PC-3 (cell line): ENCODE measurements around the gene ACTMAP. TPM values are rescaled to one million over a fixed set of nuclear protein-coding genes. Genes with fewer than 3 reads are reported as not detected.

Source experiments
- ATAC-seq: fragments of 200-7000 bp; cut with Tn5 transposase; 2 replicates; pipeline ENCODE4 v1.9.1; 2020; ENCODE audit warnings: mild to moderate bottlenecking, moderate library complexity
- BruUV-seq: library from RNA; stranded (reverse); fragments of 400-500 nt; replicated peaks from 2 replicates; lab custom pipeline; 2021; lab: Mats Ljungman, UMichigan
- CTCF ChIA-PET: fragments of 300-600 bp; sonication (Branson Sonifier 250); formaldehyde crosslinking; loops from one replicate; lab custom pipeline; 2022; ENCODE audit warnings: antibody characterized with exemption; lab: Charles Lee
- POLR2A ChIA-PET: fragments of 300-600 bp; sonication (Branson Sonifier 250); formaldehyde crosslinking; loops from one replicate; lab custom pipeline; 2022; ENCODE audit warnings: antibody characterized with exemption; ENCODE audit not compliant: unreplicated experiment; lab: Charles Lee
- DNase-seq: peaks from one replicate; pipeline ENCODE4 v3.0.0-alpha.2; 2015
- H2AFZ ChIP-seq: fragments of 300-600 bp; sonication (generic); 2 replicates; pipeline ENCODE4 v1.6.0; 2016; ENCODE audit warnings: antibody characterized with exemption, low read length
- H3F3A ChIP-seq: fragments of 300-600 bp; sonication (generic); one replicate; pipeline ENCODE4 v1.6.0; 2017; ENCODE audit warnings: antibody characterized with exemption, low read length, control low read depth, mild to moderate bottlenecking; ENCODE audit not compliant: unreplicated experiment
- H3K27ac ChIP-seq: fragments of 300-600 bp; sonication (generic); 2 replicates; pipeline ENCODE4 v1.5.1; 2016; ENCODE audit warnings: mild to moderate bottlenecking, low read length
- H3K27me3 ChIP-seq: fragments of 300-600 bp; sonication (generic); 2 replicates; pipeline ENCODE4 v1.6.1; 2016; ENCODE audit warnings: low read length, mixed read lengths
- H3K36me3 ChIP-seq: fragments of 300-600 bp; sonication (generic); 2 replicates; pipeline ENCODE4 v1.6.1; 2016; ENCODE audit warnings: low read depth, mixed run types, low read length, mixed read lengths
- H3K4me1 ChIP-seq: fragments of 300-600 bp; sonication (generic); 2 replicates; pipeline ENCODE4 v1.5.1; 2016; ENCODE audit warnings: low read length; ENCODE audit not compliant: insufficient read depth
- H3K4me2 ChIP-seq: fragments of 300-600 bp; sonication (generic); 2 replicates; pipeline ENCODE4 v1.6.0; 2016; ENCODE audit warnings: low read length
- H3K4me3 ChIP-seq: fragments of 300-600 bp; sonication (generic); 2 replicates; pipeline ENCODE4 v1.5.1; 2016; ENCODE audit warnings: mild to moderate bottlenecking, low read length, mixed read lengths
- H3K79me2 ChIP-seq: fragments of 300-600 bp; sonication (generic); 2 replicates; pipeline ENCODE4 v1.6.1; 2017; ENCODE audit warnings: low read length, mixed read lengths
- H3K9ac ChIP-seq: fragments of 300-600 bp; sonication (generic); 2 replicates; pipeline ENCODE4 v1.6.0; 2016; ENCODE audit warnings: mild to moderate bottlenecking, low read length
- H3K9me2 ChIP-seq: fragments of 300-600 bp; sonication (generic); replicated peaks from 2 replicates; pipeline ENCODE4 v1.6.1; 2016; ENCODE audit warnings: mixed run types, low read length, mixed read lengths
- H3K9me3 ChIP-seq: fragments of 300-600 bp; sonication (generic); 2 replicates; pipeline ENCODE4 v1.6.1; 2016; ENCODE audit warnings: low read length, mixed read lengths
- H4K20me1 ChIP-seq: fragments of 300-600 bp; sonication (generic); 2 replicates; pipeline ENCODE4 v1.6.1; 2016; ENCODE audit warnings: low read length, mixed read lengths
- CTCF ChIP-seq: fragments of 300-600 bp; sonication (generic); conservative IDR thresholded peaks from 2 replicates; pipeline ENCODE4 v1.5.1; 2017; ENCODE audit warnings: antibody characterized with exemption, low read depth, mild to moderate bottlenecking, low read length
- EZH2 ChIP-seq: fragments of 300-600 bp; sonication (generic); IDR thresholded peaks from one replicate; pipeline ENCODE4 v1.6.1; 2017; ENCODE audit warnings: antibody characterized with exemption, mild to moderate bottlenecking, low read length; ENCODE audit not compliant: unreplicated experiment
- EZH2phosphoT487 ChIP-seq: fragments of 300-600 bp; sonication (generic); IDR thresholded peaks from 2 replicates; pipeline ENCODE4 v1.6.1; 2018; ENCODE audit warnings: mild to moderate bottlenecking, antibody characterized with exemption, low read length, borderline replicate concordance
- intact Hi-C: fragments of 100-400 bp; cut with micrococcal nuclease; formaldehyde crosslinking; loops from 2 replicates; pipeline ENCODE4 v1.9.0; 2023
- total RNA-seq: library from RNA; depleted of rRNA; stranded (reverse); fragments of >200 nt; gene quantifications from 2 replicates; pipeline ENCODE4 v1.2.3, GENCODE V29; 2014

Gene ACTMAP
- total RNA-seq, 1 experiment from 2014 or later: 0.40 TPM

GRCh38 chr19:40739871-40740703 is 10.2 kb downstream of the ACTMAP start:
- Histone ChIP-seq H3K36me3 (peaks cover 9% of the 10 kb centered on the region), H2AFZ (no peak overlapping the region), H3K4me1 (no peaks in the 10 kb centered on the region), H3K4me3 (no peak overlapping the region), H3F3A (no peaks in the 10 kb centered on the region), H3K9me2 (no peaks in the 10 kb centered on the region), H3K9ac (no peak overlapping the region), H3K27ac (no peak overlapping the region), H3K79me2 (no peaks in the 10 kb centered on the region), H3K9me3 (no peaks in the 10 kb centered on the region), H3K27me3 (no peaks in the 10 kb centered on the region), H4K20me1 (no peaks in the 10 kb centered on the region), H3K4me2 (no peak overlapping the region)
- POLR2A ChIA-PET: no interaction called here
- DNase-seq (no peak), ATAC-seq (no peak)
- TF ChIP-seq EZH2 (no peak), EZH2phosphoT487 (no peak), CTCF (no peak)
- intact Hi-C loops: no loop called here
- CTCF ChIA-PET: no interaction called here
- no TSS peak for BruUV-seq

- H3K9me2 ChIP-seq: no peaks in the 10 kb centered on the region
- no peaks in the 10 kb centered on the region for H3F3A ChIP-seq
- H3K4me2 ChIP-seq: no peak overlapping the region
- TF ChIP-seq EZH2phosphoT487 (no peak), EZH2 (no peak), CTCF (no peak)
- no peak for ATAC-seq
- no peaks in the 10 kb centered on the region for H4K20me1 ChIP-seq
- CTCF ChIA-PET: no interaction called here
- H3K79me2 ChIP-seq: no peaks in the 10 kb centered on the region
- DNase-seq: no peak
- H3K27me3 ChIP-seq: no peaks in the 10 kb centered on the region
- H2AFZ ChIP-seq: no peak overlapping the region
- H3K9me3 ChIP-seq: no peaks in the 10 kb centered on the region
- intact Hi-C loops: no loop called here
- no peaks in the 10 kb centered on the region for H3K4me1 ChIP-seq
- H3K36me3 ChIP-seq: peaks cover 11% of the 10 kb centered on the region
- H3K9ac ChIP-seq: no peak overlapping the region
- no peak overlapping the region for H3K4me3 ChIP-seq
- BruUV-seq: no TSS peak
- H3K27ac ChIP-seq: no peak overlapping the region
- POLR2A ChIA-PET: no interaction called here
Measured at GRCh38 chr19:40739030-40739839, 11.0 kb downstream of the ACTMAP start.
